Tibial artery (tissue), 4 donors: Measurements from ENCODE around the gene DHRS3.

Source experiments
- DNase-seq, 2 donors: peaks; one replicate each; pipeline ENCODE4 v3.0.0-alpha.2; 2019
- H3K27ac ChIP-seq, 2 donors: fragments of 200-600 bp; sonication (generic) in 1 of 2; 1 replicate in 1 of 2; 2 replicates in 1 of 2; pipeline ENCODE4 v1.5.1; 2018 to 2019; ENCODE audit warnings: mild to moderate bottlenecking in 1 of 2
- H3K27me3 ChIP-seq, 2 donors: fragments of 200-600 bp; sonication (generic) in 1 of 2; one replicate each; pipeline versions ENCODE4 v1.5.1 to v1.6.0; 2016 to 2019
- H3K36me3 ChIP-seq, 3 donors: fragments of 200-600 bp; sonication (generic) in 2 of 3; one replicate each; pipeline ENCODE4 v1.5.1; 2016 to 2019; ENCODE audit warnings: mild to moderate bottlenecking in 2 of 3
- H3K4me1 ChIP-seq, 4 donors: fragments of 200-600 bp; sonication (generic) in 2 of 4; 1 replicate in 3 of 4; 2 replicates in 1 of 4; pipeline ENCODE4 v1.5.1; 2016 to 2019
- H3K4me3 ChIP-seq, 2 donors: fragments of 200-600 bp; sonication (generic) in 1 of 2; 1 replicate in 1 of 2; 2 replicates in 1 of 2; pipeline ENCODE4 v1.5.1; 2018 to 2019; ENCODE audit warnings: mild to moderate bottlenecking in 2 of 2
- H3K9me3 ChIP-seq, 3 donors: fragments of 200-600 bp; sonication (generic) in 1 of 3; one replicate each; pipeline ENCODE4 v1.5.1; 2016 to 2019
- intact Hi-C: fragments of 100-400 bp; cut with DNase I; formaldehyde crosslinking; loops from one replicate; pipeline ENCODE4 v1.15.0; 2023; ENCODE audit warnings: low total_unique reads
- TF ChIP-seq, protein P1 (sequence below), 2 experiments: fragments of 200-600 bp in 1 of 2; fragments of 450-650 bp in 1 of 2; IDR thresholded peaks; one replicate each; pipeline ENCODE4 v1.5.1; 2017 to 2019; ENCODE audit warnings: antibody characterized with exemption in 2 of 2, mild to moderate bottlenecking in 1 of 2, moderate library complexity in 1 of 2

DHRS3 gene

DNA sequence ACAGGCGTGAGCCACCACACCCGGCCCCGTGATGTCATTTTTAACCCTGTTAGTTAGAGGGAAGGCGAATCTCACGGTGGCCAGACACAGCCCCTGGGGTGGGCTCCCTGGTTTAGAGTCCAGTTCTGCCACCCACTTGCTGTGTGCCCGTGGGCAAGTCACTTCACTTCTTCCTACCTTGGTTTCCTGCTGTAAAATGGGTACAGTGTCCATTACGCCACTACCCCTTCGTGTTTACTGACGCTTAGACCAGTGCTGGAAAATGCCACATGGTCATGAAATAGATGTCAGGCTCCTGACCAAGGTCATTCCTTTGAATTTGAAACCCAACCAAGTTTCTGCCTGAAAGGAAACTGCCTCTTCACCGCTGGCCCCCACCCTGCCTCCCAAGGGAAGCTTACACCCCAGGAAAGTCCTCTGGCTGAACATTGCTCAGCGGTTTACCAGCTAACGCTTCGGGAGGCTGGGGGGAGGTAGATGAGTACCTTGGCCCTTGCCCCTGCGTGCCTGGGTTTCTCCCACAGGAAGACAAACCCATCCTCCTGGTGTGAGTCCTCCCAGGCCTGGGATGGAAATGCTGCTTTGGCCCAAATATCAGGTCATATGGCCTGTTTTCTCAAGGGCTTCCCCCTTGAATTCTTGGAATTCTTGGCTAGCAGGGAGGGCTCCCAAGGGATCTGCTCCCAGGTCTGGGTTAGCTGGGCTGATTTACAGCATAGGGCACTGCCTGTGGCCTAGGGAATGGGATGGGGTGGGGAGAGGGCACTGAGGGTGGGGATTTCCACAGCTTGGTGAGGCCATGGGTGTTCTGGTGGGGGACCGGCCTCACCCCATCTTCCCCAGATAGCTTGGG is 18.3 kb upstream of the DHRS3 start:
- H3K4me1 ChIP-seq, result peaks cover 0 to 21% (median 15%) of the 10 kb centered on the region in 4 donors
- H3K27ac ChIP-seq, result peak overlapping the region; percentile 53 to 54
- H3K4me3 ChIP-seq, result no peak overlapping the region
- no peaks in the 10 kb centered on the region for H3K36me3 ChIP-seq
- peaks cover 0 to 18% (median 11%) of the 10 kb centered on the region in 3 donors for H3K9me3 ChIP-seq
- intact Hi-C loops, result no loop called here
- TF ChIP-seq, protein P1, sequence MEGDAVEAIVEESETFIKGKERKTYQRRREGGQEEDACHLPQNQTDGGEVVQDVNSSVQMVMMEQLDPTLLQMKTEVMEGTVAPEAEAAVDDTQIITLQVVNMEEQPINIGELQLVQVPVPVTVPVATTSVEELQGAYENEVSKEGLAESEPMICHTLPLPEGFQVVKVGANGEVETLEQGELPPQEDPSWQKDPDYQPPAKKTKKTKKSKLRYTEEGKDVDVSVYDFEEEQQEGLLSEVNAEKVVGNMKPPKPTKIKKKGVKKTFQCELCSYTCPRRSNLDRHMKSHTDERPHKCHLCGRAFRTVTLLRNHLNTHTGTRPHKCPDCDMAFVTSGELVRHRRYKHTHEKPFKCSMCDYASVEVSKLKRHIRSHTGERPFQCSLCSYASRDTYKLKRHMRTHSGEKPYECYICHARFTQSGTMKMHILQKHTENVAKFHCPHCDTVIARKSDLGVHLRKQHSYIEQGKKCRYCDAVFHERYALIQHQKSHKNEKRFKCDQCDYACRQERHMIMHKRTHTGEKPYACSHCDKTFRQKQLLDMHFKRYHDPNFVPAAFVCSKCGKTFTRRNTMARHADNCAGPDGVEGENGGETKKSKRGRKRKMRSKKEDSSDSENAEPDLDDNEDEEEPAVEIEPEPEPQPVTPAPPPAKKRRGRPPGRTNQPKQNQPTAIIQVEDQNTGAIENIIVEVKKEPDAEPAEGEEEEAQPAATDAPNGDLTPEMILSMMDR (IDR thresholded peaks at IDR 0.05), result no peak
- peak in 1 of 2 donors; percentile 77 for DNase-seq
- no peaks in the 10 kb centered on the region for H3K27me3 ChIP-seq

DNA sequence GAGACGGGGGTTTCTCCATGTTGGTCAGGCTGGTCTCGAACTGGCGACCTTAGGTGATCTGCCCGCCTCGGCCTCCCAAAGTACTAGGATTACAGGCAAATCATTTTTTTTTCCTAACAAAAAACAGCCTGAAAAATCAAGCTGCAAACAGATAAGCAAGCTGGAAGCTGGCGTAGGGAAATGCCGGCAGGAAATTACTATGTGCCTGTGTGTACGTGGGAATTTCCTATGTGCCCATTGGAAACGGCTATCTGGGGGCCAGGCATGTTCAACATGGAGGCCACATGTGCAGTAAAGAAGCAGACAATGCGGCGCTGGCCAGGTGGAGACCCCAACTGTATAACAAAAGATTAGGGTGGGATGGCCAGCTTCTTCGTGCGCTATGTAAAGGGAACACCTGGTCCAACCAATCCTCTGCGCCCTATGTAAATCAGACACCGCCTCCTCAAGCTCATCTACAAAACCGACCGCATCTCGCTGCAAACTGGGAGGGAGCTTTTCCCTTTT is 16.7 kb upstream of the DHRS3 start:
- Histone ChIP-seq H3K4me3 (no peak overlapping the region), H3K27me3 (peaks cover 0 to 3% of the 10 kb centered on the region in 2 donors), H3K4me1 (peaks cover 0 to 21% (median 15%) of the 10 kb centered on the region in 4 donors), H3K36me3 (no peaks in the 10 kb centered on the region), H3K9me3 (peaks cover 0 to 6% (median 0%) of the 10 kb centered on the region in 3 donors), H3K27ac (no peak overlapping the region)
- TF ChIP-seq, protein P1 (IDR thresholded peaks at IDR 0.05), result no peak
- DNase-seq, result no peak
- intact Hi-C loops, result no loop called here

DNA sequence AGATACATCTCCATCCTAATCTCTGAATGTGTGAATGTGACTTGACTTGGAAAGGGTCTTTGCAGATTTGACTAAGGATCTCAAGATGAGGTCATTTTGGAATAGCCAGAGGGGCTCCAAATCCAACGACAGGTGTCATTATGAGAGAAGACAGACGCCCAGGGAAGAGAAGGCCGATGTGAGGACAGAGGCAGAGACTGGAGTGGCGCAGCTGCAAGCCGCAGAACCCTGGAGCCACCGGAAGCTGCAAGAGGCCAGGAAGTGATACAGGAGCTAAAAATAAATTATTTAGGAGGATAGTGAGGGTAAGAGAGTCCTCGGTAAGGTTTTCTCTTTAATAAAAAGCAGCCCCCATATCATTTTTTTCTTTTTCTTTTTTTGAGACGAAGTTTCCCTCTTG is 16.1 kb upstream of the DHRS3 start:
- TF ChIP-seq, protein P1 (IDR thresholded peaks at IDR 0.05), result no peak
- no peaks in the 10 kb centered on the region for H3K36me3 ChIP-seq
- intact Hi-C loops, result no loop called here
- no peak overlapping the region for H3K4me3 ChIP-seq
- DNase-seq, result no peak
- H3K27ac ChIP-seq, result no peak overlapping the region
- H3K4me1 ChIP-seq, result peaks cover 0 to 21% (median 15%) of the 10 kb centered on the region in 4 donors
- H3K9me3 ChIP-seq, result peaks cover 0 to 1% (median 0%) of the 10 kb centered on the region in 3 donors
- H3K27me3 ChIP-seq, result peaks cover 0 to 3% of the 10 kb centered on the region in 2 donors

DNA sequence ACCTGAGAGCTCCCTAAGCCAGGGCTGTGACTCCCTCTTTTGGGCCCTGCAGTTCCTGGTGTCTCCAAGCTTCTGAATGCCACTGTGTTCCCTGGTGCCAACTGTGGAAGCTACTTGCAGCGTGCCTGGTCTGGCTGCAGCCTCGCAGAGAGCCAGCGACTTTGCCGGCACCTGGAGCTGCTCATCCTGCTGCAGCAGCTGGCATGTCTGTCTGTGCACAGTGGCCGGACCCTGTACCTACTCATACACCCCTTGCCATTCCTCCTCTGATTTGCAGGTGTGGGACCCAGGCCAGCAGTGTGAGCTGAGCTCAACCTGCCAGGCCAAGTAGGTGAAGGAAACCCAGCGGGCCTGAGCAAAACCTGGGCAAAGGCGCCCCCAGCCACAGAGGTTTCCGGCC is 13.6 kb upstream of the DHRS3 start:
- TF ChIP-seq, protein P1 (IDR thresholded peaks at IDR 0.05), result no peak
- Histone ChIP-seq H3K27ac (no peak overlapping the region), H3K4me1 (peaks cover 0 to 8% (median 7%) of the 10 kb centered on the region in 4 donors), H3K4me3 (no peak overlapping the region), H3K27me3 (peaks cover 0 to 3% of the 10 kb centered on the region in 2 donors), H3K9me3 (no peaks in the 10 kb centered on the region), H3K36me3 (no peaks in the 10 kb centered on the region)
- DNase-seq, result no peak
- intact Hi-C loops, result no loop called here

DNA sequence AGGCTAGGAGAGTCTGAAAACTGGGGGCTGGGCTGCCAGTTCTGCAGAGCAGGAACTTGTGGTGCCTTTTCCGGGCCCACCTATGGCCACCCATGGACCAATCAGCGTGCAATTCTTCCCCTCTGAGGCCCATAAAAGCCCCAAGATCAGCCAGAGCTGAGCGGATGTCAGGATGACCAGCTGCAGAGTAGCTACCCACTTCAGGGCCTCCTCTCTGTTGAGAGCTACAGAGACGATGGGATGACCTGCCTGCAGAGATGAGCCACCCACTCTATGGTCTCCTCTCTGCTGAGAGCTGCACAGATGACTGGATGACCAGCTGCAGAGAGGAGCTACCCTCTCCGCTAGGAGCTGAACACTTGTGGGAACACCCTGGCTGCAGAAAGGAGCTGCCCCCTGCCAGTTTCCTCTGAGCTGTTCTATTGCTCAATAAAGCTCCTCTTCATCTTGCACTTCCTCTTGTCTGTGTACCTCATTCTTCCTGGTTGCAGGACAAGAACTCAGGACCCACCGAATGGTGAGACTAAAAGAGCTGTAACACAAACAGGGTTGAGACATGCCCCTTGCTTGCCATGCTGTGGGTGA is 13.0 kb upstream of the DHRS3 start:
- intact Hi-C loops, result no loop called here
- Histone ChIP-seq H3K27me3 (peaks cover 0 to 3% of the 10 kb centered on the region in 2 donors), H3K4me3 (no peak overlapping the region), H3K4me1 (peaks cover 0 to 2% (median 2%) of the 10 kb centered on the region in 4 donors), H3K9me3 (no peaks in the 10 kb centered on the region), H3K27ac (no peak overlapping the region), H3K36me3 (no peaks in the 10 kb centered on the region)
- DNase-seq, result no peak
- TF ChIP-seq, protein P1 (IDR thresholded peaks at IDR 0.05), result no peak
